HG03442 (cell line): Measurements from ENCODE around the gene CDKAL1.
"Not testable (repeated sequence)": the region's sequence is repeated elsewhere in the genome, so short reads cannot be mapped to it uniquely, and the experiment has no call there.

Experiments used
- ATAC-seq: cut with Tn5 transposase; IDR thresholded peaks from one replicate; pipeline ENCODE4 v1.9.1; 2021; ENCODE audit warnings: mild to moderate bottlenecking, moderate library complexity; ENCODE audit not compliant: unreplicated experiment

The CDKAL1 gene

DNA sequence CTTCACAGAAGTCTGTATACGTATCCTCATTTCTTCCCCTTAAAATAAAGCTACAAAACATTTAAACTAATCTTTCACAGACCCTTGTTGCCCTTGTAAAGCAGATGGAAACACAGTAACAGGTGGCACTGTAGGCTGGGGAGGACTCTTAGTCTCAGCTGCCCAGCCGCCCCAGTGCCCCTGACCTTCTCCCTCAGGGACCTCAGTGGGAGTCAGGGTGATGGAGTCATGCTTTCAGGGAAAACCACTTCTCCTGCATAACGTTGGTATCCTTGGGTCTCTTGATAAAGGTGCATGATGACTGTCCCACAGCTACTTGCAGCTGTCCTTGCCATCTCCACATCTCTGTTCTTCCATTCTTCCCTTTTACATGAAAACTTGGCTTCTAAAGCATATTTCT lies 198.6 kb downstream of the CDKAL1 start:
- no peak for ATAC-seq

DNA sequence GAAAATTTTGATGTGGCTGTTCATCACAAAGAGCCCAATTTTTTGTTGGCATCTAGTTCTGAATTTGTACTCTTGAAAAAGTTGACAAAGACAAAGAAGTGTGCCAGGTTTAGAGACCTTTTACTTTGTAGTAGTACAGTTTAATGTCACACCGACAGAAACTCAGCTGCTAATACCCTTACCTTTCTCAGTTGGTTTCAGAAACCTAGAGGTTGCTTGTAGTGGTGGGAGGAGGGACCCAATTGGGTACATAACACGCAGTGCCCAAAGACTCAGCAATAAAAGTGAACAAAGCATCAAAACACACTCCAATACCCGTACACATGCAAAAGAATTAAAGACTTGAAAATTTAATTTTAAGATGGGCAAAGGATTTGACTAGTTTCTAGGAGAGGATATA lies 203.7 kb downstream of the CDKAL1 start:
- no peak for ATAC-seq

DNA sequence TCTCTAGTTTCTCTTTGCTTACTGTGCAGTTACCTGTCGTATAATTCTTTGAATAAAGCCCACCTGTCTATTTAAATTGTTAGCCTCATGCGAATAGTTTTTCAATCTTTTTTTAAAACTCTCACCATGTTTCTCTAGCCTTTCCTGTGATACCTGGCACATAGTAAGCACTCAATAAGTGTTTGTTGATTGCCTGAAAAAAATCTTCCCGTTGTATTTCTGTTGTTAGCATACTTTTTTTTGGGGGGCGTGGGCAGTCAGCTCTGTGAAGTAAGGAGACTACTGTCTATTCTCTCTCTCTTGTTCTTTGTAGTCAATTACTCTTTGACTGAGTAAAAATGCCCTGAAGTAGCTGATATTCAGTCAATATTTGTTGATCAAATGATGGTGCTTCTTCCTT lies 205.8 kb downstream of the CDKAL1 start:
- ATAC-seq: no peak

DNA sequence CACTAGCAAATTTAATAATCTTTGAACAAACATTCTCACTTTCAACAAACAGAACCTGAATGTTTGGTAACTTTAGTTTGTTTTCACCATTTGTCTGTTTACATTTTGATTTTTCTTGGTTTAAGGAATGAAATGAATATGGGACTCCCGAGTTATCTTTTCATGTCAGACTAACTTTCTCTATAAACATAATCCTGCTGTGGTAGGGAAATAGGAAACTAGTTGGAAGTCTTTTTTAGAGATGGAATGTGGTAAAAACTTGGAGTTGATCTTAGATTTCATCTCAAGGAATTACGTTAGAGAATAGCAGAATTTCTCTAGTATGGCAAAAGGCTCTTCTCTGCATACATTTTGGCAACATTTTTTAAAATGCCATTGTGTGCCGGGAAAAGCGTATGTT lies 206.5 kb downstream of the CDKAL1 start:
- no peak for ATAC-seq

DNA sequence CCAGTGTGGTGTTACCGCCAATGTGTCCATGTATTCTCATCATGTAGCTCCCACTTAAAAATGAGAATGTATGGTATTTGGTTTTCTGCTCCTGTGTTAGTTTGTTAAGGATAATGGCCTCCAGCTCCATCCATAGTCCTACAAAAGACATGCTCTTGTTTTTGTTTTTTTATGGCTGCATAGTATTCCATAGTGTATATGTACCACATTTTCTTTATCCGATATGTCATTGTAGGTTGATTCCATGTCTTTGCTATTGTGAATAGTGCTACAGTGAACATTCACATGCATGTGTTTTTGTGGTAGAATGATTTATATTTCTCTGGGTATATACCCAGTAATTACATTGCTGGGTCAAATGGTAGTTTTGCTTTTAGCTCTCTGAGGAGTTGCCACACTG lies 207.2 kb downstream of the CDKAL1 start:
- ATAC-seq: no peak

DNA sequence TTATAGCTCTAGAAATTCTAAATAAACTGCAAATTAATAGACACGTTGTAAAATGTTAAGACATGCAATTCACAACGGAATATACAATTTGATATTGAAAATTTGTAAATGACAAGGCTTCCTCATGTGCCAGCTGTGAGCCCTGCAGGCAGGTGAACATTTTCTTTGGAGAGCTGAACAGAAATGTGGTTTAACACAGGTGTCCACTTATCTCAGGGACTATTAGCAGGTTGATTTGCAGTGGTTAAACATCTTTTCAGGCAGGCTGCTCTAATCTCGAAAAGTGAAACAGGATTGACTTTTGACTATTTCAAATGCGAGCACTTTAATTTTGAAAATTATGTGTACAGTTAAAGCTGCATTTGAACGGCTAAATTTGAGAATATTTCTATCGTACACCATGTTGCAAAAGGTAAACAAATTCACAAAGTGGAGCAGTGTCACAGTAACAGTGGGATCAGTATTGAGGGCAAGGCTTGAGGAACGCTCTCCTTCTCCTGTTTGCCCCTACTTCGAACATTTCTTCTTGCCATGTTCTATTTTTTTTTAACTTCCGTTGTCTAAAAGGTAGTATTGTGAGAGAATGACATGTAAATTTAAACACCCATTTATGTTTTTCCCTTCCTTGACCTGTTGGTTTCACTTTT lies 210.8 kb downstream of the CDKAL1 start:
- ATAC-seq: no peak

DNA sequence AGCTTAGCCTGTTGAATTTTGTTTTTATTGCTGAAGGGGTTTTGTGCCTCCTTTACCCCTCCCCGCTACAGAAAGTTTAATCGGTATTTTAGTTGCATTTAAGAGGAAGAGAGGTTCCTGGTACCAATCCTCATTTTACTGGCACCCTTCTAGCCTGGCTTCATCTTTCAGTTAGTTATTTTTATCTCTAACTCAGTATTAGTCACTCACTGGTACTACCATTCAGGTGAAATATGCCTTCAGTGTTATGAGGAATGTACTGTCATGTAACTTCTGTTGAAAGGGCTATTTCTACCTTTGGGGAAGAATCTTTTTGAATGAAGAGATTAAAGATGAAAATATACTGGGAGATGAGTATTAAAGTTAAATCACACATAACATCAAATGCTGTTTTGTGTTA lies 211.8 kb downstream of the CDKAL1 start:
- ATAC-seq: no peak

DNA sequence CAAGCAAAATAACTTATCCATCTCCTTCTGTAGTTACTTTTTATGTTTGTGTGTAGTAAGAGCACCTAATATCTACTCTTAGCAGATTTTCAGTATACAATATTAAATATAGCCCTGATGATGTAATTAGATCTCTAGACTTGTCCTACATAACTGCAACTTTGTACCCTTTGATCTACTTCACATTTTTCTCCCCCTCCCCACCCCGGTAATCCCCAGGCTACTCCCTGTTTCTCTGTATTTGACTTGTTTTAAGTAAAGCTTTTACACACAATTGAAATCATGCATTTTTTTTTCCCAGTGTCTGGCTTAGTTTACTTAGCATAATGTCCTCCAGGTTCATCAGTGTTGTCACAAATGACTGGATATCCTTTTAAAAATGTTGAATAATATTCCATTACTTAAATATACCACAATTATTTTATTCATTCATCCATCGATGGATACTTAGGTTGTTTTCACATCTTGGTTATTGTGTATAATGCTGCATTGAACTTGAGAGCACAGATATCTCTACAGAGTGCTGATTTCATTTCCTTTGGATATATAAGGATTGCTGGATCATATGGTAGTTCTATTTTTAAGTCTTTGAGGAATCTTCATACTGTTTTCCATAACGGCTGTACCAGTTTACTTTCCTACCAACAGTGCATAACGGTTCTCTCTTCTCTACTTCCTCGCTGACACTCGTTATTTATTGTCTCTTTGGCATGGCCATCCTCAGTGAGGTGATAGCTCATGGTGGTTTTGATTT lies 212.7 kb downstream of the CDKAL1 start:
- ATAC-seq: no peak

DNA sequence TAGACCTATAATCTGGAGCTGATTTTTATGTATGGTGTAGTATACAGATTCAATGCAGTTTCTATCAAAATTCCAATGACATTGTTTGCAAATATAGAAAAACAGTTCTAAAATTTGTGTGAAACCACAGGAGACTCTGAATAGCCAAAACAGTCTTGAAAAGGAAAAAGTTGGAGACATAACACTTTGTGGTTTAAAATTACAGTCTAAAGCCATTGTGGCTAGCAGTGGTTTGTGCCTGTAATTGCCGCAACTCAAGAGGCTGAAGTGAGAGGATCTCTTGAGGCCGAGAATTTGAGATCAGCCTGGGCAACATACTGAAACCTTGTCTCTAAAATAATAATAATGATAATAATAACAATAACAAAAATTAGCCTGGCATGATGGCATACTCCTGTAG lies 213.7 kb downstream of the CDKAL1 start:
- ATAC-seq: no peak

DNA sequence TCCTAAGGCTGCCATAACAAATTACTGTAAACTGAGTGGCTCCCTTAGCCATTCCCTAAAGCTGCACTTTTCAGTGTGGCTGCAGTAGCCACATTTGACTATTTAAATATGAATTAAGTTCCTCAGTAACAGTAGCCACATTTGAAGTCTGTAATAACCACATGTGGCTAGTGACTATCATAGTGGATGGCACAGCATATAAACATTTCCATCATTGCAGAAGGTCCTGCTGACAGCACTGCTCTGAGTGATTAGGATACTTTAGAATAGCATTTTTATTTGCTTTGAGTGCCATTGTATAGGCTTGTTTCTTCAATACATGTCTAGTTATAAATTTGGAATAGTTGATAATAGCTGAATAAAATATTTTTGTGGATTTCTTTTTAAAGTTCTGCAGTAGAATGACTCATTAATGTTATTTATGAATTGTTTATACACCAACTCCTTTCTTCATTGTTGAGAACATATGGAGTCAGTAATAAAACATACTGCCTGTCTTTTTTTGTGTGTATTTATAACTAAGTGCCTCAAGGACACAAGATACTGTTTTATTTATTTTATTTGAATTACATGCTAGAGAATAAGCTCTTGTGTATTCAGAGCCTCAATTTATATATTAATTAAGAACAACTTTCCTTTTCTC lies 217.2 kb downstream of the CDKAL1 start:
- no peak for ATAC-seq

DNA sequence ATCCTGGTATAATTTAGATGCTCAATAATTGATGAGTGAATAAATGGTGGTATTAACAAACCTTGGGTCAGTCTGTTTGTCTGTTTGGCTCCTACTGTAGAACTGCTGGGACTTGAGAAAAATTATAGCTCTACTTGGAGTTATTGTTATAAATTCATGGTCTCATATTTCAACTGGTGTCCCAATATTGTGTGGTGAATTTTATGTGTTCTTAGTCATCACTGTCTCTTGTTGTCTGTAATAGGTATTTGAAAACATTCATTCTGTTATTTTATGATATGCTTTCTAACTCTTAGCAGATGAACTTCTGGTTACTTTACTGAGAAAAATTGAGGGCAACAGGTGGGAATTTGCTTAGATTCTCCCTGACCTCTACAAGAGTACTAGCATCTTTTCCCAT lies 221.4 kb downstream of the CDKAL1 start:
- ATAC-seq: no peak

DNA sequence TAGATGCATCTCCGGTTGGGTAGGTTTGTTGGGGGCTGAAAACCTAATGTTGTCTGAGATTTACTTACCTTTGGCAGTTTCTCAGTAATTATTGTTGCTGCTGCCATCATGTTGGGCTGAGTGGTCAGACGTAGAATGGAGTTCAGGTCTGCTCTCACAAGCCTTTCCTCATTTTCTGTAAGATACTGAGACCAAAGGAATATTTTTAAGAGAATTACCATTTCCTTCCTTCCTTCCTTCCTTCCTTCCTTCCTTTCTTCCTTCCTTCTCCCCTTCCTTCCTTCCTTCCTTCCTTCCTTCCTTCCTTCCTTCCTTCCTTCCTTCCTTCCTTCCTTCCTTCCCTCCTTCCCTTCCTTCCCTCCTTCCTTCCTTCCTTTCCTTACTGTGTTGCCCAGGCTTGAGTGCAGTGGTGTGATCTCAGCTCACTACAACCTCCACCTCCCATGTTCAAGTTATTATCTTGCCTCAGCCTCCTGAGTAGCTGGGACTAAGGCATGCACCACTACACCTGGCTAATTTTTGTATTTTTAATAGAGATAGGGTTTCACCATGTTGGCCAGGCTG lies 222.4 kb downstream of the CDKAL1 start:
- not testable (repeated sequence) for ATAC-seq

DNA sequence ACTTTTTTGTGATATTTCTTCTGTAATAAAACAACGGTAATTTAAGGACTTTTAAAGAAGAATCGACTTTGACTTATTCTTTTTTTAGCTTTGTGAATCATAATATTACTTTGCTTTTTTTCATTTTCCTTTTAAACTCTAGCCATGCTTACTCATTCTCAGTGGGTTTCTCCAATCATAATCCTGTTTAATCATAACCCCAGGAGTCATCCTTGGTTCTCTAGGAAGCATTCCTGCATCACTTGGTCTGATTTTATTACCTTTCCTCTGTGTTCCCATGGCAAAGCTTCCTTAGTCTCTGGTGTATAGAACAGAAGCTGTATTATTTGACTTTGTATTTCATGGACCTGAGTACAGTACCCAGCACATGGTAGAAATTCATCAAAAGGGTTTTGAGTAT lies 223.5 kb downstream of the CDKAL1 start:
- ATAC-seq: no peak

DNA sequence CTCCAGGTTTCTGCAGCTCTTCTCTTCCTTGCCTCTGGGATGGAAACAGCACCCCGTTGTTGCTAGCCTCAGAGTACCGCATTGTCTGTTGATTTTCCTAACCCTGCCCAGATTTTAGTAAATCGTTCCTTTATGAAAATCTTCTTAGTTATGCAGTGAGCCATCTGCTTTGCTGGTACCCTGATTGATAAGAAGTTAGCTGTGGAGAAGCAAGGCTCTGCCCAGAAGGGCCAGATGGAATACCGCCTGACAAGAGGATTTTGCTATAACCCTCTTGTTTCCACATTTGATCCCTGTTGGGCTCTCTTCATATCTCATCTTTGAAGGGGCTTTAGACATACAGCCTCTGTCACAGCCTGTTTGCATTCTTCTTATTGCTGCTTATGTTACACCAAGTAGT lies 229.0 kb downstream of the CDKAL1 start:
- no peak for ATAC-seq

DNA sequence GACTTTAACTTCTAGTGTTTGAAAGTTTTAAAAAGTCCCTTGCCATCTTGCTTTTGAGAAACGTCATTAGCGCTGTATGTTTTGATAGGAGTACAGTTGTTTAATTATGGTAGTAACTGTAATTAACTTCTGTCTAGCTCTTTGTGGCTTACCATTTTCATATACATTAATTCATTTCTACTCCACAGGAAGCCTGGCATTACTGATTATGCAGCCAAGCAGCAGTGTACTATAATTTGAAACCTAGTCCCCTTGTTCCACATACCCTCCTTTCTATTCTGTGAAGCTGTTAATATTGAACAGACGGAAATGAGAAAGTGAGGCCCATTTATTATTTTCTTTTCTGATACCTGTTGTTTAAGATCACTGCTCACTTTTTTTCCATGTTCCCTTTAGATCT lies 235.4 kb downstream of the CDKAL1 start:
- ATAC-seq: no peak

DNA sequence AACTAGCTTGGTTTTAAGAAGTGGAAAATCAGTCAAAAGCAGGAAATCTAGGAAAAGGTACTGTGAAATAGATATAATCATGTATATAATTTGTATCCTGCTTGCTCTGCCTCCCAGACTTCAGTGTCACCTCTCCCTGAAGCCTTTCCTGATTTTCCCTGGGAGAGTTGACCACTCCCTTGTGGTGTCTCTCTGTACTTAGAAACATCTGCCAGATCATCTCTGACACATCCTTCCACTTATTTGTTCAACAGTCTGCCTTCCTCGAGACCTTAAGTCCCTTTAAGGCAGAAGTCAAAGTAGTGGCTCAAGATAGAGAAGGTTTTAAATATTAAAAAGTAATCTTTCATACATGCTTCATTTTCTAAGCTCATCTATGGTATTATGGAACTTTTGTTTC lies 236.5 kb downstream of the CDKAL1 start:
- no peak for ATAC-seq

DNA sequence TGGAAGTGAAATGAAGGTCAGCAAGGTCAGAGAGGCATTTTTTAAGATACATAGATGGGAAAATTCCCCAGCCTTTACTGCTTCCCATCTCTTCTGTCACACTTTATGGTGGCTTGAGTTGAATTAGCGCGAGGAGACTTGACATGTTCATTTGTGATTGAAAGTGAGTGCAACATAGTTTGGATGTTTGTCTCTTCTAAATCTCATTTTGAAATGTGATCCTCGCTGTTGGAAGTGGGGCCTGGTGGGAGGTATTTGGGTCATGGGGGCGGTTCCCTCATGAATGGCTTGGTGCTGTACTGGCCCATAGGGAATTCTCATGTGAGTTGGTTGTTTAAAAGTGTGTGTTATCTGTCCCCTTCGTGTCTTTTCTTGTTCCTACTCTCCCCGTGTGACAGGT lies 237.2 kb downstream of the CDKAL1 start:
- no peak for ATAC-seq

DNA sequence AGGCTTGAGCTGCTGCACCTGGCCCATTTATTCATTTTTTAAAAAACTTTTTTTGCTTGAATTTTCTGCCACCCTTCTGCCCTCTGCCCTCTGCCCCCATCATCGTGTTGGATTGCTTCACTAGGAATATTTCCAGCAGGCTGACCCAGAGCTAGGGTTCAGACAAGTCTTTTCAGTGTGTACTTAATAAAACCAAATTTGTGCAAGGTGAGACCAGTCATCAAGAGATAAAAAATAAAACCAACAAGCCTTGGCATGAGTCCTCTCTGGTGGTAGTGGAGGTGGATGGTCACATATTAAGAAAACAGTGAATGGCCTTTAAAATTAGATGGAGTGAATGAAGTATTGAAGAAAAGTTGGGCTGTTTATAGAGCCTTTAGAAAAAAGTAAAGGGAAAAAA lies 239.6 kb downstream of the CDKAL1 start:
- no peak for ATAC-seq

DNA sequence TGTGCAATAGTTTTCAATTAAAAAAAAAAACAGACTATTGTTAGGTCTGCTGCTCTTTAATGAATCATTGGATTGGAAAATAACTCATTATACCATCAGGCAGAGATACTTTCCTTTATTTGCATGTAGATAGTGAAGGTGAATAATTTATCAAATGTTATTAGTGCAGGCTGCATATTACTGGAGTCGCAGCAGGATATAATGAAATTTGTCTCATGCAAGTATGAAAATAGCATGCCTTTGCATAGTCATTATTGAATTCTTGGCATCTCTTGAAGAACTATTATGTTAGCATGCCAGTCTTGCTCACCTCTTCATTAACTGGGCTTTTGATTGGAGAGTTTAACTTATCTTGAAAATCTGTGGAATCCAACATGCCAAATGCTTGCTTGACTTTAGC lies 241.7 kb downstream of the CDKAL1 start:
- no peak for ATAC-seq

DNA sequence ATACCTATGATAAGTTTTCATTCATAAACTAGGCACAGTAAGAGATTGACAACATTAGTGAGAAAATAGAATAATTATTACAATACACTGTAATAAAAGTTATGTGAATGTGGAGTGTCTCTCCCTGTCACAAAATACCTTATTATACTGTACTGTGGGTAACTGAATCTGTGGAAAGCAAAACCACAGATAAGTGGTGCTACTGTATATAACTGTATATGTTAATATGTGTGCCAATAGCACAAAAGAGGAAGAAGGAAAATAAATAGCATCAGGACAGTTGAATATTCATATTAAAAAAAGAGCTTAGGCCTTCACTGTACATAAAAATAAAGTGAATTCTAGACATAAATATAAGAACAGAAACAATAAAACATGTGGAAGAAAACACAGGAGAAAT lies 243.5 kb downstream of the CDKAL1 start:
- ATAC-seq: no peak

DNA sequence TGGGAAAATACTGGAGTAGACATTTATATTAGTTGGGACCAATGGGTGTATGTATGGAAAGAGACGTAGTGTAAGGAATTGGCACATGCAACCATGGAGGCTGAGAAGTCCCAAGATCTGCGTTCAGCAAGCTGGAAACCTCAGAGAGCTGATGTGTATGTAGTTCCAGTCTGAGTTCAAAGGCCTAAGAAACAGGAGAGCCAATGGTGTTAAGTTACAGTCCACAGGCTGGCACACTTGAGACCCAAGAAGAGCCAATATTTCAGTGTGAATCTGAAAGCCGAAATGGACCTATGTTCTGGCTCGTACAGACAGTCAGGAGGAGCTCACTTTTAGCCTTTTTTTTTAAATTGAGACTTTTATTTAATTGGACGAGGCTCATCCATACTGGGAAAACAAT lies 244.2 kb downstream of the CDKAL1 start:
- no peak for ATAC-seq

DNA sequence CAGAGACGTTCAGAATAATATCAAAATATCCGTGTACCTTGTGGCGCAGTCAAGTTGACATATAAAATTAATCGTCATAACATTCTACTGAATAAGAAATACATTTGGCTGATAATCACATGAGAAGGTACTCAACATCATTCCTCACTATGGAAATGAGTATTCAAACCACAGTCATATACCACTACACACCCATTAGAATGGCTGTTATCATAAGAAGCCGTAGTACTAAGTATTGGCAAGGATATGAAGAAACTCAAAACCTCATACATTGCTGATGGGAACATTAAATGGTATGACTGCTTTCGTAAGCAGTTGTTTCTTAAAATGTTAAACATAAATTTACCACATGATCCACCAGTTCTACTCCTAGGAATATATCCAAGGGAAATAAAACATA lies 244.7 kb downstream of the CDKAL1 start:
- ATAC-seq: no peak
